Loucy (cell line): Measurements from ENCODE around the gene MRGPRX1.

Source experiments
- H2AFZ ChIP-seq: fragments of 200-600 bp; sonication (generic); 2 replicates; pipeline ENCODE4 v1.6.0; 2016; ENCODE audit warnings: antibody characterized with exemption, mild to moderate bottlenecking, low read length, moderate library complexity
- H3F3A ChIP-seq: fragments of 200-600 bp; 2 replicates; pipeline ENCODE4 v1.6.0; 2016; ENCODE audit warnings: antibody characterized with exemption, low read depth, mild to moderate bottlenecking
- H3K27me3 ChIP-seq: fragments of 200-600 bp; sonication (generic); 2 replicates; pipeline ENCODE4 v1.6.1; 2014; ENCODE audit warnings: low read length, mild to moderate bottlenecking; ENCODE audit not compliant: insufficient read depth, poor library complexity, severe bottlenecking
- H3K36me3 ChIP-seq: fragments of 200-600 bp; sonication (generic); 2 replicates; pipeline ENCODE4 v1.6.1; 2016; ENCODE audit warnings: low read length; ENCODE audit not compliant: insufficient read depth
- H3K4me1 ChIP-seq: fragments of 200-600 bp; sonication (generic); 2 replicates; pipeline ENCODE4 v1.5.1; 2014; ENCODE audit warnings: low read length, mild to moderate bottlenecking; ENCODE audit not compliant: insufficient read depth, poor library complexity, severe bottlenecking
- H3K4me2 ChIP-seq: fragments of 200-600 bp; sonication (generic); 2 replicates; pipeline ENCODE4 v1.6.0; 2014; ENCODE audit warnings: antibody characterized with exemption, low read length, low read depth, mild to moderate bottlenecking; ENCODE audit not compliant: poor library complexity, severe bottlenecking
- H3K4me3 ChIP-seq: fragments of 200-600 bp; sonication (generic); 2 replicates; pipeline ENCODE4 v1.5.1; 2014; ENCODE audit warnings: low read length, mild to moderate bottlenecking, mixed read lengths; ENCODE audit not compliant: poor library complexity, severe bottlenecking
- H3K79me2 ChIP-seq: fragments of 200-600 bp; sonication (generic); 2 replicates; pipeline ENCODE4 v1.6.1; 2014; ENCODE audit warnings: low read length; ENCODE audit not compliant: insufficient read depth
- H3K9ac ChIP-seq: fragments of 200-600 bp; sonication (generic); 2 replicates; pipeline ENCODE4 v1.6.0; 2014; ENCODE audit warnings: mild to moderate bottlenecking, low read depth, low read length, moderate library complexity; ENCODE audit not compliant: poor library complexity, severe bottlenecking
- H3K9me2 ChIP-seq: fragments of 200-600 bp; sonication (generic); replicated peaks from 2 replicates; pipeline ENCODE4 v1.6.1; 2016; ENCODE audit warnings: low read depth, low read length, mixed read lengths
- H3K9me3 ChIP-seq: fragments of 200-600 bp; sonication (generic); 2 replicates; pipeline ENCODE4 v1.6.1; 2014; ENCODE audit warnings: mild to moderate bottlenecking, antibody characterized with exemption, low read length, low read depth; ENCODE audit not compliant: insufficient read depth
- H4K20me1 ChIP-seq: fragments of 200-600 bp; sonication (generic); 2 replicates; pipeline ENCODE4 v1.6.0; 2014; ENCODE audit warnings: antibody characterized with exemption, low read length, mild to moderate bottlenecking; ENCODE audit not compliant: insufficient read depth, poor library complexity, severe bottlenecking
- CTCF ChIP-seq: fragments of 200-600 bp; sonication (generic); conservative IDR thresholded peaks from 2 replicates; pipeline ENCODE4 v1.5.1; 2014; ENCODE audit warnings: mild to moderate bottlenecking, antibody characterized with exemption, low read length
- EZH2phosphoT487 ChIP-seq: fragments of 200-600 bp; IDR thresholded peaks from 2 replicates; pipeline ENCODE4 v1.6.1; 2018; ENCODE audit warnings: antibody characterized with exemption, mild to moderate bottlenecking, moderate library complexity, borderline replicate concordance

MRGPRX1 gene

GRCh38 chr11:18939314-18939713, at the start of gene MRGPRX1:
Gene MRGPRX1 (minus strand): TSS chr11:18939414. CDS start chr11:18934784, 4,630 bp downstream.
- TF ChIP-seq EZH2phosphoT487 (no peak), CTCF (no peak)
- no peak within 1 kb of the TSS for H3K9ac ChIP-seq
- H2AFZ ChIP-seq = no peak within 1 kb of the TSS
- H3K9me2 ChIP-seq = no peaks in the 10 kb centered on the region
- H3F3A ChIP-seq = no peaks in the 10 kb centered on the region
- H3K79me2 ChIP-seq = no peaks in the 10 kb centered on the region
- H3K4me3 ChIP-seq = no peak within 1 kb of the TSS
- no peaks in the 10 kb centered on the region for H3K4me1 ChIP-seq
- no peaks in the 10 kb centered on the region for H3K36me3 ChIP-seq
- no peaks in the 10 kb centered on the region for H4K20me1 ChIP-seq
- no peaks in the 10 kb centered on the region for H3K27me3 ChIP-seq
- H3K4me2 ChIP-seq = no peak within 1 kb of the TSS
- no peaks in the 10 kb centered on the region for H3K9me3 ChIP-seq

- Histone ChIP-seq H3K79me2 (no peaks in the 10 kb centered on the region), H3K4me2 (no peak overlapping the region), H3K36me3 (no peaks in the 10 kb centered on the region), H3K27me3 (no peaks in the 10 kb centered on the region), H3K4me1 (peaks cover 3% of the 10 kb centered on the region), H3F3A (no peaks in the 10 kb centered on the region), H2AFZ (no peak overlapping the region), H3K9me2 (no peaks in the 10 kb centered on the region), H3K4me3 (no peak overlapping the region), H3K9ac (no peak overlapping the region), H3K9me3 (no peaks in the 10 kb centered on the region), H4K20me1 (no peaks in the 10 kb centered on the region)
- no peak for TF ChIP-seq CTCF
- TF ChIP-seq EZH2phosphoT487 = no peak
These were observed 48.4 kb upstream of the MRGPRX1 start for GRCh38 chr11:18987454-18988231.

GRCh38 chr11:18986744-18987143, 47.5 kb upstream of the MRGPRX1 start:
- H3K4me3 ChIP-seq = no peak overlapping the region
- no peak overlapping the region for H3K9ac ChIP-seq
- no peak overlapping the region for H3K4me2 ChIP-seq
- no peaks in the 10 kb centered on the region for H3K79me2 ChIP-seq
- H3K4me1 ChIP-seq = peaks cover 3% of the 10 kb centered on the region
- H3F3A ChIP-seq = no peaks in the 10 kb centered on the region
- TF ChIP-seq EZH2phosphoT487 = no peak
- TF ChIP-seq CTCF = no peak
- no peaks in the 10 kb centered on the region for H3K9me2 ChIP-seq
- no peak overlapping the region for H2AFZ ChIP-seq
- H3K27me3 ChIP-seq = no peaks in the 10 kb centered on the region
- no peaks in the 10 kb centered on the region for H3K36me3 ChIP-seq
- H3K9me3 ChIP-seq = no peaks in the 10 kb centered on the region
- H4K20me1 ChIP-seq = no peaks in the 10 kb centered on the region
